K562 (cell line): ENCODE data around the gene FXYD4. TPM values are rescaled to one million over a fixed set of nuclear protein-coding genes. Genes with fewer than 3 reads are reported as not detected.

ENCODE experiments used
- ATAC-seq: fragments of 200-7000 bp; cut with Tn5 transposase; 3 replicates; pipeline ENCODE4 v1.9.1; 2020; ENCODE audit warnings: moderate library complexity
- BruUV-seq: library from RNA; stranded (reverse); fragments of 400-500 nt; replicated peaks from 2 replicates; lab custom pipeline; 2021; lab: Mats Ljungman, UMichigan
- CTCF ChIA-PET: fragments of 300-600 bp; formaldehyde crosslinking; extraction: SDS; loops from one replicate; lab custom pipeline; 2021; ENCODE audit warnings: low intra/inter-chr PET ratio; lab: Yijun Ruan, JAX
- POLR2A ChIA-PET: fragments of 300-600, 350-650 bp; sonication (Branson Sonifier 250); formaldehyde crosslinking; extraction: SDS; loops from one replicate; lab custom pipeline; 2021; ENCODE audit warnings: antibody characterized with exemption, inconsistent platforms; lab: Yijun Ruan, JAX
- DNase-seq, 4 experiments: peaks; one replicate each; pipeline versions ENCODE4 v3.0.0 to v3.0.0-alpha.2; 2011 to 2018; ENCODE audit warnings: low spot score in 3 of 4, mixed read lengths in 3 of 4; ENCODE audit errors: extremely low read depth in 1 of 4
- FAIRE-seq: peaks from 2 replicates; lab custom pipeline; 2011; peaks lifted over from hg19 to GRCh38; lab: Jason Lieb, UNC
- H2AFZ ChIP-seq: 2 replicates; pipeline ENCODE4 v1.6.0; 2011; ENCODE audit warnings: low read depth, low read length, control low read depth, inconsistent platforms
- H3K27ac ChIP-seq: fragments of 200-600 bp; 3 replicates; pipeline ENCODE4 v1.8.0; 2011; ENCODE audit warnings: low read depth, mild to moderate bottlenecking, control low read depth, inconsistent platforms, low read length, moderate library complexity, mixed read lengths; ENCODE audit errors: extremely low read depth
- H3K27me3 ChIP-seq, 2 experiments: fragments of 300-600 bp in 1 of 2; 2 replicates in 1 of 2; 3 replicates in 1 of 2; pipeline versions ENCODE4 v1.6.0 to v1.8.0; 2011; ENCODE audit warnings: inconsistent platforms in 2 of 2, low read length in 2 of 2, mild to moderate bottlenecking in 1 of 2, mixed read lengths in 1 of 2, moderate library complexity in 1 of 2; ENCODE audit not compliant: control insufficient read depth in 2 of 2, insufficient read depth in 2 of 2
- H3K36me3 ChIP-seq: fragments of 300-600 bp; 3 replicates; pipeline ENCODE4 v1.8.0; 2011; ENCODE audit warnings: mild to moderate bottlenecking, low read length, inconsistent platforms; ENCODE audit not compliant: control insufficient read depth, insufficient read depth
- H3K4me1 ChIP-seq, 2 experiments: fragments of 200-600 bp in 1 of 2; replicated peaks in 1 of 2; 2 replicates in 1 of 2; 3 replicates in 1 of 2; pipeline versions ENCODE4 v1.5.1 to v1.8.0; 2011; ENCODE audit warnings: inconsistent platforms in 2 of 2, low read length in 2 of 2, mild to moderate bottlenecking in 1 of 2, mixed read lengths in 1 of 2, moderate library complexity in 1 of 2; ENCODE audit not compliant: control insufficient read depth in 2 of 2, insufficient read depth in 2 of 2
- H3K4me2 ChIP-seq: 2 replicates; pipeline ENCODE4 v1.6.1; 2011; ENCODE audit warnings: low read length, control low read depth, inconsistent platforms, mixed read lengths; ENCODE audit not compliant: insufficient read depth
- H3K4me3 ChIP-seq: fragments of 200-600 bp; sonication (generic), shearing (Covaris generic); 2 replicates; pipeline ENCODE4 v1.5.1; 2016; ENCODE audit warnings: control low read depth, inconsistent platforms
- H3K79me2 ChIP-seq: fragments of 200-600 bp; 3 replicates; pipeline ENCODE4 v1.8.0; 2011; ENCODE audit warnings: low read length, inconsistent platforms; ENCODE audit not compliant: control insufficient read depth, insufficient read depth
- H3K9ac ChIP-seq, 2 experiments: 2 replicates each; pipeline versions ENCODE4 v1.6.0 to v1.6.1; 2011; ENCODE audit warnings: low read depth in 2 of 2, low read length in 2 of 2, control low read depth in 1 of 2, inconsistent platforms in 1 of 2, mild to moderate bottlenecking in 1 of 2, mixed read lengths in 1 of 2; ENCODE audit not compliant: insufficient read depth in 1 of 2
- H3K9me1 ChIP-seq: one replicate; pipeline ENCODE4 v1.6.0; 2011; ENCODE audit warnings: inconsistent platforms, mild to moderate bottlenecking, low read length, moderate library complexity; ENCODE audit not compliant: control insufficient read depth, insufficient read depth
- H3K9me3 ChIP-seq: replicated peaks from 2 replicates; pipeline ENCODE4 v1.5.1; 2011; ENCODE audit warnings: low read depth, low read length, inconsistent platforms; ENCODE audit not compliant: control insufficient read depth, insufficient read depth
- H4K20me1 ChIP-seq: replicated peaks from 2 replicates; pipeline ENCODE4 v1.6.1; 2011; ENCODE audit warnings: low read length, inconsistent platforms, mixed read lengths; ENCODE audit not compliant: control insufficient read depth, insufficient read depth
- ARID4B ChIP-seq: sonication (generic); formaldehyde crosslinking; IDR thresholded peaks from 2 replicates; pipeline ENCODE4 v1.8.0; 2022; ENCODE audit warnings: mild to moderate bottlenecking, missing genetic modification reagents
- CTCF ChIP-seq, 3 experiments: IDR thresholded peaks in 2 of 3; conservative IDR thresholded peaks in 1 of 3; 2 replicates each; pipeline ENCODE4 v1.5.1; 2011 to 2012; ENCODE audit warnings: low read length in 3 of 3, mild to moderate bottlenecking in 3 of 3, control low read depth in 2 of 3, improper control_type of control experiment in 1 of 3, inconsistent platforms in 1 of 3, low read depth in 1 of 3, mixed read lengths in 1 of 3, moderate library complexity in 1 of 3; ENCODE audit not compliant: insufficient read depth in 2 of 3
- DEAF1 ChIP-seq: fragments of 450-650 bp; formaldehyde crosslinking; IDR thresholded peaks from 2 replicates; pipeline ENCODE4 v1.4.0; 2020; ENCODE audit warnings: mild to moderate bottlenecking, moderate library complexity
- RAD21 ChIP-seq, 2 experiments: fragments of 250-450 bp in 1 of 2; fragments of 450-650 bp in 1 of 2; sonication (Bioruptor Pico) in 1 of 2; formaldehyde crosslinking in 1 of 2; IDR thresholded peaks in 1 of 2; conservative IDR thresholded peaks in 1 of 2; 2 replicates each; pipeline versions ENCODE4 v1.4.0 to v1.8.0; 2020 to 2022; ENCODE audit warnings: mild to moderate bottlenecking in 2 of 2, moderate library complexity in 1 of 2
- WGBS: fragments of 100-300 bp; shearing (Covaris generic); methylation state at CpG from one replicate; pipeline ENCODE4 v1.1.6; 2016; ENCODE audit warnings: low coverage, mixed read lengths; ENCODE audit not compliant: insufficient coverage; ENCODE audit errors: missing lambda C conversion rate; 5-methylcytosine and 5-hydroxymethylcytosine counted together
- in situ Hi-C: fragments of 300-500 bp; cut with MboI; formaldehyde crosslinking; loops from 4 replicates; pipeline ENCODE4 v1.15.0; 2018; ENCODE audit warnings: inconsistent platforms, mixed read lengths
- intact Hi-C: fragments of 100-400 bp; cut with micrococcal nuclease; formaldehyde crosslinking; loops from 2 replicates; pipeline ENCODE4 v1.14.2; 2022
- polyA plus RNA-seq, 8 experiments: library from polyadenylated mRNA; depleted of rRNA in 4 of 8; stranded (reverse) in 5 of 8; unstranded in 3 of 8; fragments of >200 nt; fragmentation: Nextera tagmentation in 2 of 8; fragmentation: Illumina TruSeq in 1 of 8; extraction: Ambion mirVana in 2 of 8; extraction: Trizol in 1 of 8; gene quantifications; 2 replicates each; pipeline versions ENCODE4 v1.2.1 to v1.2.3, GENCODE V29; 2011 to 2014; ENCODE audit warnings: inconsistent platforms in 1 of 8, missing spikeins in 1 of 8
- total RNA-seq, 7 experiments: library from RNA; depleted of rRNA in 6 of 7; stranded (reverse); fragments of >200 nt in 6 of 7; fragmentation: Illumina TruSeq in 2 of 7; extraction: Trizol in 2 of 7; gene quantifications; 2 replicates each; pipeline versions ENCODE4 v1.2.1 to v1.2.3, GENCODE V29; 2011 to 2021; ENCODE audit warnings: low replicate concordance in 1 of 7

The FXYD4 gene
- total and polyA plus RNA-seq, 9 of the 15 experiments (the other 6 are each of a cell fraction or from before 2014, with no cell fraction given) = not detected

- ChIA-PET CTCF (interaction anchor here (1.5 kb wide), 1 partner anchor 85 kb away, joined by 6 read pairs; no protein-coding TSS in a partner anchor), POLR2A (interaction anchor here (0.7 to 1.3 kb wide), 3 partner anchors 8 to 632 kb away, joined by 3 to 6 read pairs (median 4); no protein-coding TSS in a partner anchor)
- Histone ChIP-seq H2AFZ (0 out of 2 replicates have a peak overlapping the region, but pooled peaks have one; percentile 29), H3K27ac (no peak overlapping the region), H4K20me1 (no peaks in the 10 kb centered on the region), H3K9ac (peak overlapping the region in 1 of 2 experiments; percentile 61; a peak in 2 of 4 replicates), H3K79me2 (no peaks in the 10 kb centered on the region), H3K9me3 (no peaks in the 10 kb centered on the region), H3K4me2 (no peak overlapping the region), H3K27me3 (peaks cover 0 to 15% of the 10 kb centered on the region in 2 experiments; a peak in 2 of 5 replicates), H3K4me1 (peaks cover 13 to 18% of the 10 kb centered on the region in 2 experiments; a peak in 4 of 5 replicates), H3K9me1 (no peaks in the 10 kb centered on the region), H3K36me3 (no peaks in the 10 kb centered on the region), H3K4me3 (no peak overlapping the region)
- no TSS peak for BruUV-seq
- in situ Hi-C loops (no loop called here), intact Hi-C loops (no loop called here)
- FAIRE-seq = no peak
- no peak for DNase-seq
- 25% methylated on average over 2 of the region's 2 CpGs for WGBS
- peak; percentile 31 to 43 (median 35); a peak in 4 of 6 replicates for TF ChIP-seq CTCF (IDR thresholded peaks at IDR 0.05 in 2 of 3, conservative IDR thresholded peaks at IDR 0.05 in 1 of 3; ENCODE audit: insufficient read depth in 2 of 3, low read depth in 1 of 3, low read length in 3 of 3)
- 0 out of 2 replicates have a peak, but pooled peaks have one; percentile 27 for TF ChIP-seq ARID4B
- TF ChIP-seq DEAF1 (CRISPR knock-in tag) = no peak
- TF ChIP-seq RAD21 (CRISPR knock-in tag; conservative IDR thresholded peaks at IDR 0.05 in 1 of 2, IDR thresholded peaks at IDR 0.05 in 1 of 2) = peak in 1 of 2 experiments; percentile 45; a peak in 2 of 4 replicates
- ATAC-seq = peak; percentile 14; the same call in 2 of the 3 replicates
Observed at GRCh38 chr10:43376828-43377423, 5.5 kb downstream of the FXYD4 start.
